HAP-1 (cell line): ENCODE results near the gene RAMP1.

ENCODE experiments used
- DNase-seq, 2 experiments: peaks; one replicate each; pipeline ENCODE4 v3.0.0-alpha.2; 2016 to 2020; ENCODE audit warnings: low spot score in 2 of 2
- H3K27me3 ChIP-seq: fragments of 250-450 bp; sonication (Bioruptor Pico); 2 replicates; pipeline ENCODE4 v1.5.1; 2020; ENCODE audit warnings: low read depth, mild to moderate bottlenecking, moderate library complexity
- H3K36me3 ChIP-seq: fragments of 250-450 bp; sonication (Bioruptor Pico); replicated peaks from 2 replicates; pipeline ENCODE4 v1.5.1; 2020; ENCODE audit warnings: mild to moderate bottlenecking
- H3K4me1 ChIP-seq: fragments of 250-450 bp; sonication (Bioruptor Pico); 2 replicates; pipeline ENCODE4 v1.5.1; 2020; ENCODE audit warnings: mild to moderate bottlenecking
- H3K4me3 ChIP-seq: fragments of 250-450 bp; sonication (Bioruptor Pico); 2 replicates; pipeline ENCODE4 v1.5.1; 2020; ENCODE audit warnings: mild to moderate bottlenecking, moderate library complexity
- H3K9me3 ChIP-seq: fragments of 250-450 bp; sonication (Bioruptor Pico); 2 replicates; pipeline ENCODE4 v1.5.1; 2020; ENCODE audit warnings: mild to moderate bottlenecking, moderate library complexity
- in situ Hi-C: fragments of 300-500 bp; cut with MboI; formaldehyde crosslinking; loops from 3 replicates; pipeline ENCODE4 v1.14.3; 2020; ENCODE audit warnings: low sequenced_read_pairs, inconsistent platforms, mixed read lengths

The RAMP1 gene

GRCh38 chr2:237956402-237956736 lies 96.9 kb downstream of the RAMP1 start:
- H3K36me3 ChIP-seq: no peaks in the 10 kb centered on the region
- DNase-seq: no peak
- in situ Hi-C loops: no loop called here
- H3K4me1 ChIP-seq: no peaks in the 10 kb centered on the region
- H3K27me3 ChIP-seq: no peaks in the 10 kb centered on the region; the same call in 1 of the 2 replicates
- no peaks in the 10 kb centered on the region for H3K9me3 ChIP-seq
- H3K4me3 ChIP-seq: no peak overlapping the region

DNA sequence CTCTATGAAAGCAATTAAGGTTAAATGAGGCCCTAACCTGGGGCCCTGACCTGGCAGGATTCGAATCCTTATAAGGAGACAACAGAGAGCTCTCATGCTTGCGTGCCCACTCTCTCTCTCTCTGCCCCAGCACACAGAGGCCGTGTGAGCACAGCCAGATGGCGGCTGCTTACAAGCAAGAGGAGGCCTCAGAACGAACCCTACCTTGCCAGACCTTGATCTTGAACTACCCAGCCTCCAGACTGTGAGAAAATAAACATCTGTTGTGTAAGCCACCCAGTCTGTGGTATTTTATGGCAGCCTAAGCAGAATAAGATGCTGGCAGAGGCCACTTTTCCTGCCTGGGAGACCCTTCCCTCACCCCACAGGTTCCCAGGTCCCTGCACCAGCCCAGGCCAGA lies 102.2 kb downstream of the RAMP1 start:
- no peak for DNase-seq
- Histone ChIP-seq H3K9me3 (peaks cover 6% of the 10 kb centered on the region; the same call in 1 of the 2 replicates), H3K4me3 (no peak overlapping the region), H3K36me3 (no peaks in the 10 kb centered on the region), H3K27me3 (no peaks in the 10 kb centered on the region), H3K4me1 (no peaks in the 10 kb centered on the region)
- in situ Hi-C loops: no loop called here
